ENCODE data around the gene ATP2A1.

ATP2A1 gene

DNA sequence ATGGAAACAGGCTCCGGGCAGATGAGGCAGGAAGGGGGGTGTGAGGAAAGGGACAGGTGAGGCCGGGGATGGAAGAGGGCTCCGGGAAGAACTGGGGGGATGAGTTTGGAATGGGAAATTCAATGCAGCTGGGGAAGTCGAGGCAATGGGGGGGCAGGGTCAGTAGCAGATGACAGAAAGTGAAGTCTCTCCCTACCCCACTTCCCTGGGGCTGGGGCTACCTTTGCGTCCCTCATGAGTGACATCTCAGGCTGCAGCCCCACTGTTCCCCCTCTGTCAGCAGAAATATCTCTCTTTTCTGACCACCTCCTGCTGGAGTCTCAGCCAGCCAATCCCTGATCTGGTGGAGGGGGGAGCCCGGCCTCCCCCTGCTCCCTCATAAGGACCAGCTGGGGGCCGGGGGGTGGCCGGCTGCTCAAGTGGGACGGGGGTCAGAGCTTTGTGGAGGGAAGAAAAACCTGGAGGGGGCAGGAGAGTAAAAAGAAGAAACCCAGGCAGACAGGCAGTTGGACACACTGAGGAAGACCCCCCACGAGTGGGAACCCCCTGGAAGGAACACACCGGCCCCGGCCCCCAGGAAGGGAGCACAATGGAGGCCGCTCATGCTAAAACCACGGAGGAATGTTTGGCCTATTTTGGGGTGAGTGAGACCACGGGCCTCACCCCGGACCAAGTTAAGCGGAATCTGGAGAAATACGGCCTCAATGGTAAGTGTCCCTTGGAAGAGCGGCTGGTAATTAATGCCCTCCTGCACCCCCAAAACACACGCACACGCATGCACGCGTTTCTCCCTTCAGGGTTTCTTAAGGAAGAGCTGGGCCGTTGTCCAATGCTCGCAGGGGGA, at the start of gene ATP2A1:
TSS of gene ATP2A1 (plus strand) at position 406 of the 844 bp plus-strand sequence. CDS start at position 590, 184 bp downstream.
- no peak for DNase-seq (ENCODE audit: low read depth in 2 of 2)

DNA sequence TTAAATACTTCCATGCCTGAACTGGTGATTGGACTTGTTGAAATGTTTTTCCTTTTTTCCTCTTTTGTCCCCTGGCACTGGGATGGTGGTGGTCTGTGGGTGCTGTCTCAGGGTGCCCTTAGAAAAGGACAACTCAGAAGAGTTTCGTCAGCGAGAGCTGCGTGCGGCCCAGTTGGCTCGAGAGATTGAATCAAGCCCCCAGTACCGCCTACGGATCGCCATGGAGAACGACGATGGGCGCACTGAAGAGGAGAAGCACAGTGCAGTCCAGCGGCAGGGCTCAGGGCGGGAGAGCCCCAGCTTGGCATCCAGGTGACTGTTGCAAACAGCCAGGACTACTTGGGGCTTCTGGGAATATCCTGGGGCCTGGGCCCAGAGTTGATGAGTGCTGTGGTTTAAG, 48.5 kb upstream of the ATP2A1 start:
- DNase-seq (ENCODE audit: low read depth in 2 of 2), result no peak

- DNase-seq (ENCODE audit: low read depth in 2 of 2), result no peak
Measured at GRCh38 chr16:28830531-28830930, 47.8 kb upstream of the ATP2A1 start.

DNA sequence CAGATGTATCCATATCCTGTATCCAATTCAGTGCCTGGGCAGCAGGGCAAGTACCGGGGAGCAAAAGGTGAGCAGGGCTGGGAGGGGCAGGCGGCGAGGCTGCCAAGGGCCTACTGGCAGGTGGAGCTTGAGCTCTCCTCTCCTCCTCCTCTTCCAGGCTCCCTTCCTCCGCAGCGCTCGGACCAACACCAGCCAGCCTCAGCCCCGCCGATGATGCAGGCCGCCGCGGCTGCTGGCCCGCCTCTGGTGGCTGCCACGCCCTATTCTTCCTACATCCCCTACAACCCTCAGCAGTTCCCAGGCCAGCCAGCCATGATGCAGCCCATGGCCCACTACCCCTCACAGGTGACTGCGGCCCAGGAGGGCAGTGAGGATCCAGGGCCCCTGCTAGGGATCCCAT, 43.9 kb upstream of the ATP2A1 start:
- no peak for DNase-seq (ENCODE audit: low read depth in 2 of 2)

GRCh38 chr16:28834873-28835863, 43.1 kb upstream of the ATP2A1 start:
- no peak for DNase-seq (ENCODE audit: low read depth in 2 of 2)

GRCh38 chr16:28835864-28836760, 42.2 kb upstream of the ATP2A1 start:
- DNase-seq (ENCODE audit: low read depth in 2 of 2), result no peak

DNA sequence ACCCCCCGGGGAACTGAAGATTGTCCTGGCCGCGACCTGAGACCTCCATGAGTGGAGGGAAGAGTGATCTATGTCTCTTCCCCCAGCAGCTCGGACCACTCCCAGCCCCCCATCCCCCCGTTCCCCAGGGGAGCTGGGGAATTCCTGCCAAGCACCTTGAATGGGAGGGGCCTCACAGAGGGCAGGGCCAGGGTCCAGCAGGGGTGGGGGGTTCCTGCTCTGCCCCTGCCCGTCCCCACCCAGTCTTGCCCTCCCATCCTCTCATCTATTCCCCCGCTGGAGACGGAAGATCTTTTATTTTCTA, 41.6 kb upstream of the ATP2A1 start:
- DNase-seq (ENCODE audit: low read depth in 2 of 2), result no peak

- no peak for DNase-seq (ENCODE audit: low read depth in 2 of 2)
Measured at GRCh38 chr16:28837672-28838557, 40.4 kb upstream of the ATP2A1 start.

GRCh38 chr16:28838558-28838918, 39.8 kb upstream of the ATP2A1 start:
- no peak for DNase-seq (ENCODE audit: low read depth in 2 of 2)

GRCh38 chr16:28839004-28839639, 39.2 kb upstream of the ATP2A1 start:
- no peak for DNase-seq (ENCODE audit: low read depth in 2 of 2)

GRCh38 chr16:28839899-28840298, 38.4 kb upstream of the ATP2A1 start:
- no peak for DNase-seq (ENCODE audit: low read depth in 2 of 2)

DNA sequence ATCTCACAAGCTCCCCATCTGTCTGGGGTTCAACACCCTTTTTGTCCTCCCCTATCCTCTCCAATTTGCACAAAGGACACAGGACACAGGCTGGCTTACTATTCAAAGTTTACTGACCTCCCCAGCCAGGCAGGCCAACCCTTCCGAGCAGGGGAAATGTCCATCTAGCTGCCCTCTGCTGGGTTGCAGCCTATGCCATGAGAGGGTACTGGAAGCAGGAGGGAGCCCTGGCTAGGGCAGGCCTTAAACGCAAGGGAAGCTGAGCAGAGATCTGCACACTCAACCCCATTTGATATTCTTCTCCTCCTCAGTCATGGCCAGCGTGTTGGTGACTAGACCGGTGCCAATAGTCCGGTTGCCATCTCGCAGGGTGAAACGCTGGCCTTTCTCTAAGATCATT, 35.6 kb upstream of the ATP2A1 start:
- DNase-seq (ENCODE audit: low read depth in 2 of 2), result no peak

GRCh38 chr16:28843766-28844165, 34.5 kb upstream of the ATP2A1 start:
- no peak for DNase-seq (ENCODE audit: low read depth in 2 of 2)

DNA sequence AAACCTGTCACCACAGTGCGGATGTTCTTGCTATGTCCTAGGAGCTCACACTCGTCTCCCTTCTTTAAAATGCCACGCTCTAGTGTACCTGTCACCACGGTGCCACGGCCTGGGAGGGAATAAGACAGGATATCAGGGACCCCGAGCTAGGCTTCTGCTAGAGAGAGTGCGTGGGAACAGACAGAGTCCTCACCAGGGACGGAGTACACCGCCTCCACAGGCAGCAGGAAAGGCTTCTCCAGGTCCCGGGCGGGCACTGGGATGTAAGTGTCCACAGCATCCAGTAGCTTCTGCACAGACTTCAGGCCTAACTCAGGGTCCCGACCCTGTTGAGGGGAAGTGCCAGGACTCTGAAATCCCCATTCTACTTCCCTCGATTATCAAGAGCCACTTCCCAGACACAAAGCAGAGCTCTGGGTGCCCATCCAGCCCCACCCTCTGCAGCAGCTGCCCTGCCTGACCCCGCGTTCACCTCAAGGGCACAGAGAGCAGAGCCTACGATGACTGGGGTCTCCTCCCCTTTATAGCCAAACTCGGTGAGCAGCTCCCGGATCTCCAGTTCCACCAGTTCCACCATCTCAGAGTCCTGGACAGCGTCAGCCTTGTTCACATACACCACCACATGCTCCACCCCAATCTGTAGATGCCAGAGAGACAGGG, 33.9 kb upstream of the ATP2A1 start:
- no peak for DNase-seq (ENCODE audit: low read depth in 2 of 2)

DNA sequence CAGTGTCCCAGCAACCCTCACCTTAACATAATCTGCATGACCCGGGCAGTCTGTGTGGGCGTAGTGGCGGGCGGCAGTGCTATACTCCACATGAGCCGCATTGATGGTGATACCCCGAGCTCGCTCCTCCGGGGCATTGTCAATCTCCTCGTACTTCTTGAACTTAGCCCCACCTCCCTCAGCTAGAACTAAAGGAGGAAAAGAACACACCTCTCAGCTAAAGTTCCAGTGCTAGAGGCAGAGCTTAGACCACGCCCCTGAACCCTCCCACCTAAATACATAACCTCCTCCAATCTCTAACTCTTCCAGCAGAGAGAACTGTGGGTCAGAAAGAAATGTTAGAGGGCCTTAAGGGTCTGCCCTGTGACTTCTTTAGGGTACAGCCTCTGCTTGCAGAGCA, 33.0 kb upstream of the ATP2A1 start:
- no peak for DNase-seq (ENCODE audit: low read depth in 2 of 2)

DNA sequence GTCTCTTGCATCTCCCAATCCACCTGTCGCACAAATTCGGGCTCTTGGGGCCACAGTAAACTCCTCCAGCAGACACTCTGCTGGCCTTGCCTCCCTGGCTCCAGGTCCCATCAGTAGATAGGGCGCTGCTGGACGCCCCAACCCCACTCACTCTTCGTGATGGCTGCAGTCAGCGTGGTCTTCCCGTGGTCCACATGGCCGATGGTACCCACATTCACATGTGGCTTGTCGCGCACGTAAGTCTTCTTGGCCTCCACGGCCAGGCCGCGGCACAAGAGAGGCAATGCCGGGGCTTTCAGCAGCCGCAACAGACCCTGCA, 32.6 kb upstream of the ATP2A1 start:
- no peak for DNase-seq (ENCODE audit: low read depth in 2 of 2)

GRCh38 chr16:28846080-28846932, 32.0 kb upstream of the ATP2A1 start, which contains the start of gene TUFM:
TUFM (minus strand) TSS chr16:28846348; CDS start chr16:28846269, 79 bp downstream.
- DNase-seq (ENCODE audit: low read depth in 2 of 2), result peak; percentile 92 to 94

GRCh38 chr16:28846933-28847273, 31.4 kb upstream of the ATP2A1 start:
- no peak for DNase-seq (ENCODE audit: low read depth in 2 of 2)

- DNase-seq (ENCODE audit: low read depth in 2 of 2), result no peak
Measured at GRCh38 chr16:28858421-28858820, 19.9 kb upstream of the ATP2A1 start.

Data from stimulated activated CD4-positive, alpha-beta T cell treated with anti-CD3 and anti-CD28 coated beads, Interleukin-1b, Interleukin-23, amount 100 ng/mL, for 1 hour (primary cell).